Measurements from ENCODE around the gene TCF7. TPM values are rescaled to one million over a fixed set of nuclear protein-coding genes. Genes with fewer than 3 reads are reported as not detected.

The TCF7 gene
- total RNA-seq, 2 donors from 2014 or later = 4.3 to 9.4 TPM

- Histone ChIP-seq H3K9ac (ENCODE audit: low read depth in 2 of 2, low read length in 2 of 2) (no peak overlapping the region), H3K36me3 (no peaks in the 10 kb centered on the region), H3K4me1 (peaks cover 4% of the 10 kb centered on the region), H3K9me3 (no peaks in the 10 kb centered on the region), H3K27ac (no peak overlapping the region), H3K4me3 (no peak overlapping the region), H3K27me3 (no peaks in the 10 kb centered on the region)
- no peak for DNase-seq
- TF ChIP-seq, protein P1, sequence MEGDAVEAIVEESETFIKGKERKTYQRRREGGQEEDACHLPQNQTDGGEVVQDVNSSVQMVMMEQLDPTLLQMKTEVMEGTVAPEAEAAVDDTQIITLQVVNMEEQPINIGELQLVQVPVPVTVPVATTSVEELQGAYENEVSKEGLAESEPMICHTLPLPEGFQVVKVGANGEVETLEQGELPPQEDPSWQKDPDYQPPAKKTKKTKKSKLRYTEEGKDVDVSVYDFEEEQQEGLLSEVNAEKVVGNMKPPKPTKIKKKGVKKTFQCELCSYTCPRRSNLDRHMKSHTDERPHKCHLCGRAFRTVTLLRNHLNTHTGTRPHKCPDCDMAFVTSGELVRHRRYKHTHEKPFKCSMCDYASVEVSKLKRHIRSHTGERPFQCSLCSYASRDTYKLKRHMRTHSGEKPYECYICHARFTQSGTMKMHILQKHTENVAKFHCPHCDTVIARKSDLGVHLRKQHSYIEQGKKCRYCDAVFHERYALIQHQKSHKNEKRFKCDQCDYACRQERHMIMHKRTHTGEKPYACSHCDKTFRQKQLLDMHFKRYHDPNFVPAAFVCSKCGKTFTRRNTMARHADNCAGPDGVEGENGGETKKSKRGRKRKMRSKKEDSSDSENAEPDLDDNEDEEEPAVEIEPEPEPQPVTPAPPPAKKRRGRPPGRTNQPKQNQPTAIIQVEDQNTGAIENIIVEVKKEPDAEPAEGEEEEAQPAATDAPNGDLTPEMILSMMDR (IDR thresholded peaks at IDR 0.05) = no peak
- intact Hi-C loops (cut with DNase I) = no loop called here
These were observed 17.2 kb upstream of the TCF7 start for GRCh38 chr5:134097211-134097749.

DNA sequence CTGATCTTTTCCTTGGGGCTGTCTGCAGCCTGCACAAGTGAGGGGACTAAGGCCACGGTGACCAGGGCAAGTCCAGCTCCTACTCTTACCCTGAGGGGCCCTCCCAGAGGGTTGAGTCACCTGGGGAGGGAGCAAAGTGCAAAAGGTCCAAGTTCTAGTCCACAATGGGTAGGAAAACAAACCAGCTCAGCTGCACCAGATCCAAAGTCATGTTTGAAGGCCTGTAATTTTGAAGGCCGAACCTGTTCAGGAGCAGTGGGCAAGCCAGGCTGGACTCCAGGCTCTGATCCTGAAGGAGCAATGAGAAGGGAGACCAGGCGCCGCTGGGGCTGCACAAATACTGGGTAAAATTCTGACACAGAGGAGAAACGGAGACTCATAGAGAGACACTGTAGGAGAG, 15.8 kb upstream of the TCF7 start:
- DNase-seq = no peak
- intact Hi-C loops (cut with DNase I) = no loop called here

DNA sequence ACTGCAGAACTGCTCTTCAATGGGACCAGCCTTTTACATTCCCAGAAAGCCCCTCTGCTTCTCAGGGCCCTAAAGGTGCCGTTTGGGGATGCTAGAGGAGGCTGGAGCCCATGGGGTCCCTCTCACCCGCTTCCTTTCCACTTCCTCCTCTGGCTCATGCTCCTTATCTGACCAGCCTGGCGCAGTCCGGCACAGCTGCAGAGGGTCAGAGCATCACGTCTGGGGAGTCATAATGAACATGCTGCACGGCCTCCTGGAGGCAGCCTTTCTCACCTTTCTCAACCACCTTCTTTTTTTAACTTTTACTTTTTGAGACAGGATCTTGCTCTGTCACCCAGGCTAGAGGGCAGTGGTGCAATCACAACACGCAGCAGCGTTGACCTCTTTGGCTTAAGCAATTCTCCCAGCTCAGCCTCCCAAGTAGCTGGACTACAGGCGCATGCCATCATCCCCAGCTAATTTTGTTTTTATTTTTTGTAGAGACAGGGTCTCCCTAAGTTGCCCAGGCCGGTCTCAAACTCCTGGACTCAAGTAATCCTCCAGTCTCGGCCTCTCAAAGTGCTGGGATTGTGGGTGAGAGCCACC, 15.1 kb upstream of the TCF7 start:
- H3K4me1 ChIP-seq = no peaks in the 10 kb centered on the region
- peak overlapping the region in 1 of 2 donors; percentile 17 for H3K9ac ChIP-seq (ENCODE audit: low read depth in 2 of 2, low read length in 2 of 2)
- TF ChIP-seq, protein P1 (IDR thresholded peaks at IDR 0.05) = no peak
- DNase-seq = no peak
- H3K27ac ChIP-seq = no peak overlapping the region
- no peaks in the 10 kb centered on the region for H3K36me3 ChIP-seq
- intact Hi-C loops (cut with DNase I) = no loop called here
- no peak overlapping the region for H3K4me3 ChIP-seq
- no peaks in the 10 kb centered on the region for H3K9me3 ChIP-seq
- no peaks in the 10 kb centered on the region for H3K27me3 ChIP-seq

More for the DNA sequence above, 15.8 kb upstream of the TCF7 start:
- no peaks in the 10 kb centered on the region for H3K4me1 ChIP-seq
- TF ChIP-seq, protein P1 (IDR thresholded peaks at IDR 0.05) = no peak
- H3K9me3 ChIP-seq = no peaks in the 10 kb centered on the region
- no peaks in the 10 kb centered on the region for H3K36me3 ChIP-seq
- no peak overlapping the region for H3K27ac ChIP-seq
- no peak overlapping the region for H3K9ac ChIP-seq (ENCODE audit: low read depth in 2 of 2, low read length in 2 of 2)
- H3K4me3 ChIP-seq = no peak overlapping the region
- H3K27me3 ChIP-seq = no peaks in the 10 kb centered on the region

GRCh38 chr5:134099939-134100282, 14.6 kb upstream of the TCF7 start:
- no peaks in the 10 kb centered on the region for H3K4me1 ChIP-seq

GRCh38 chr5:134100283-134101091, 14.0 kb upstream of the TCF7 start:
- no peaks in the 10 kb centered on the region for H3K4me1 ChIP-seq
- no peak for DNase-seq
- H3K36me3 ChIP-seq = no peaks in the 10 kb centered on the region
- no peak overlapping the region for H3K9ac ChIP-seq (ENCODE audit: low read depth in 2 of 2, low read length in 2 of 2)
- no peaks in the 10 kb centered on the region for H3K27me3 ChIP-seq
- no peak overlapping the region for H3K4me3 ChIP-seq
- peak overlapping the region; percentile 24 for H3K27ac ChIP-seq
- intact Hi-C loops (cut with DNase I) = no loop called here
- TF ChIP-seq, protein P1 (IDR thresholded peaks at IDR 0.05) = no peak
- H3K9me3 ChIP-seq = no peaks in the 10 kb centered on the region

More at GRCh38 chr5:134099939-134100282, 14.6 kb upstream of the TCF7 start:
- no peaks in the 10 kb centered on the region for H3K36me3 ChIP-seq
- no peaks in the 10 kb centered on the region for H3K9me3 ChIP-seq
- TF ChIP-seq, protein P1 (IDR thresholded peaks at IDR 0.05) = no peak
- H3K4me3 ChIP-seq = no peak overlapping the region
- DNase-seq = no peak
- H3K27ac ChIP-seq = no peak overlapping the region
- H3K27me3 ChIP-seq = no peaks in the 10 kb centered on the region
- peak overlapping the region in 1 of 2 donors; percentile 17 for H3K9ac ChIP-seq (ENCODE audit: low read depth in 2 of 2, low read length in 2 of 2)
- intact Hi-C loops (cut with DNase I) = no loop called here
